HL-60 (cell line): ENCODE data around the gene MAEA.

Experiments
- DNase-seq, 2 experiments: peaks; one replicate each; pipeline ENCODE4 v3.0.0-alpha.2; 2010 to 2020; ENCODE audit warnings: low read depth in 1 of 2, low spot score in 1 of 2
- H3K27ac ChIP-seq: fragments of 250-450 bp; sonication (Bioruptor Pico); replicated peaks from 2 replicates; pipeline ENCODE4 v1.5.1; 2020; ENCODE audit warnings: mild to moderate bottlenecking, moderate library complexity
- H3K27me3 ChIP-seq: fragments of 250-450 bp; sonication (Bioruptor Pico); 2 replicates; pipeline ENCODE4 v1.5.1; 2021; ENCODE audit warnings: mild to moderate bottlenecking, moderate library complexity; ENCODE audit not compliant: insufficient read depth, poor library complexity, severe bottlenecking
- H3K4me3 ChIP-seq: replicated peaks from 2 replicates; pipeline ENCODE4 v1.5.1; 2011; ENCODE audit warnings: mild to moderate bottlenecking, control low read depth, low read length; ENCODE audit not compliant: insufficient read depth
- CTCF ChIP-seq: IDR thresholded peaks from one replicate; pipeline ENCODE4 v1.5.1; 2011; ENCODE audit warnings: low read length, control low read depth, inconsistent platforms; ENCODE audit not compliant: insufficient read depth
- GABPA ChIP-seq: IDR thresholded peaks from 2 replicates; pipeline ENCODE4 v1.6.1; 2012; ENCODE audit warnings: low read depth
- POLR2AphosphoS5 ChIP-seq: IDR thresholded peaks from 2 replicates; pipeline ENCODE4 v1.6.1; 2012; ENCODE audit warnings: low read depth
- SPI1 ChIP-seq: IDR thresholded peaks from 2 replicates; pipeline ENCODE4 v1.6.1; 2012; ENCODE audit warnings: low read depth, mild to moderate bottlenecking, borderline replicate concordance
- TF ChIP-seq, protein P1 (sequence below): IDR thresholded peaks from 2 replicates; pipeline ENCODE4 v1.6.1; 2012; ENCODE audit warnings: low read depth; ENCODE audit not compliant: insufficient replicate concordance

Gene MAEA

DNA sequence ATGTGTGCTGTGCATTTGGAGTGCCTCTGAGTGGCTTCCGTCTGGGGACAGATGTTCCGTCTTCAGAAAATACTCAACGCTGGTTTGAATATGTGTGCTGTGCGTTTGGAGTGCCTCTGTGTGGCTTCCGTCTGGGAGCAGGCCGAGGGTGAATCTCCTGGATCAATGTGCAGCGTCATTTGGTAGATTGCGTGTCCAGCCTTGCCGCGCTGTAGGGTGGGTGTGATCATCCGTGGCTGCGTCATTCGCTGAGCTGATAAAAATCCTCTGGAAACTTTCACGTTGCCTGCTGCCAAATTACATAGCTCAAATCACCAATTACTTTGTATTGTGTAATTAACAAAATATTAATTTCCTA is 69.4 kb downstream of the MAEA start:
- Histone ChIP-seq H3K4me3 (no peak overlapping the region), H3K27me3 (no peaks in the 10 kb centered on the region), H3K27ac (no peak overlapping the region)
- no peak for DNase-seq
- no peak for TF ChIP-seq CTCF
- no peak for TF ChIP-seq GABPA
- no peak for TF ChIP-seq POLR2AphosphoS5
- TF ChIP-seq, protein P1, sequence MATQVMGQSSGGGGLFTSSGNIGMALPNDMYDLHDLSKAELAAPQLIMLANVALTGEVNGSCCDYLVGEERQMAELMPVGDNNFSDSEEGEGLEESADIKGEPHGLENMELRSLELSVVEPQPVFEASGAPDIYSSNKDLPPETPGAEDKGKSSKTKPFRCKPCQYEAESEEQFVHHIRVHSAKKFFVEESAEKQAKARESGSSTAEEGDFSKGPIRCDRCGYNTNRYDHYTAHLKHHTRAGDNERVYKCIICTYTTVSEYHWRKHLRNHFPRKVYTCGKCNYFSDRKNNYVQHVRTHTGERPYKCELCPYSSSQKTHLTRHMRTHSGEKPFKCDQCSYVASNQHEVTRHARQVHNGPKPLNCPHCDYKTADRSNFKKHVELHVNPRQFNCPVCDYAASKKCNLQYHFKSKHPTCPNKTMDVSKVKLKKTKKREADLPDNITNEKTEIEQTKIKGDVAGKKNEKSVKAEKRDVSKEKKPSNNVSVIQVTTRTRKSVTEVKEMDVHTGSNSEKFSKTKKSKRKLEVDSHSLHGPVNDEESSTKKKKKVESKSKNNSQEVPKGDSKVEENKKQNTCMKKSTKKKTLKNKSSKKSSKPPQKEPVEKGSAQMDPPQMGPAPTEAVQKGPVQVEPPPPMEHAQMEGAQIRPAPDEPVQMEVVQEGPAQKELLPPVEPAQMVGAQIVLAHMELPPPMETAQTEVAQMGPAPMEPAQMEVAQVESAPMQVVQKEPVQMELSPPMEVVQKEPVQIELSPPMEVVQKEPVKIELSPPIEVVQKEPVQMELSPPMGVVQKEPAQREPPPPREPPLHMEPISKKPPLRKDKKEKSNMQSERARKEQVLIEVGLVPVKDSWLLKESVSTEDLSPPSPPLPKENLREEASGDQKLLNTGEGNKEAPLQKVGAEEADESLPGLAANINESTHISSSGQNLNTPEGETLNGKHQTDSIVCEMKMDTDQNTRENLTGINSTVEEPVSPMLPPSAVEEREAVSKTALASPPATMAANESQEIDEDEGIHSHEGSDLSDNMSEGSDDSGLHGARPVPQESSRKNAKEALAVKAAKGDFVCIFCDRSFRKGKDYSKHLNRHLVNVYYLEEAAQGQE, result no peak
- TF ChIP-seq SPI1, result no peak

DNA sequence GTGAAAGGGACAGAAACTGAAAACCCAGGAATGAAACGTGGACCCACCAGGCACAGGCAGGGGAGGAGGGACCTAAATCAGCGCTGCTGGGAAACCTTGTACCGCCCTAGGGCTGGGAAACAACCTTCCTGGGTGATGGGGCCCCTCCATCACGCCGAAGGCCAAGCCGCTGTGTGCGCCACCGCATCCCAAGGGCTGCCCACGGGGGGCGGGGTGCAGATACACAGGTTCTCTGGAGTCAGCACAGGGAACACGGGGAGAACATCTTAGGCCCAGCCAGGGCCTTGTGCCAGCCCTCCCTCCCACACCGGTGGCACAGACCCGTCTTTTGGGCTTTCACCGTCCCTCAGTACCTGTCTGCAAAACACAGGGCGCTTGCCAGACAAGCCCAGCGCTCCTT is 70.3 kb downstream of the MAEA start:
- H3K27me3 ChIP-seq, result no peaks in the 10 kb centered on the region
- no peak overlapping the region for H3K4me3 ChIP-seq
- no peak overlapping the region for H3K27ac ChIP-seq
- DNase-seq, result no peak
- no peak for TF ChIP-seq GABPA
- no peak for TF ChIP-seq SPI1
- TF ChIP-seq, protein P1, result no peak
- no peak for TF ChIP-seq CTCF
- no peak for TF ChIP-seq POLR2AphosphoS5

GRCh38 chr4:1360423-1361283 is 71.0 kb downstream of the MAEA start:
- no peak for DNase-seq
- Histone ChIP-seq H3K27ac (no peak overlapping the region), H3K27me3 (no peaks in the 10 kb centered on the region), H3K4me3 (no peak overlapping the region)
- TF ChIP-seq, protein P1, result no peak
- no peak for TF ChIP-seq CTCF
- TF ChIP-seq POLR2AphosphoS5, result no peak
- TF ChIP-seq GABPA, result no peak
- no peak for TF ChIP-seq SPI1
